KOPT-K1 (cell line): ENCODE results near the gene AMOTL1.

Experiments
- H3K27ac ChIP-seq: fragments of 200-600 bp; sonication (generic); 2 replicates; pipeline ENCODE4 v1.5.1; 2016; ENCODE audit warnings: antibody characterized with exemption, mild to moderate bottlenecking, low read depth, low read length; ENCODE audit not compliant: poor library complexity, severe bottlenecking
- H3K36me3 ChIP-seq: fragments of 200-600 bp; sonication (generic); 2 replicates; pipeline ENCODE4 v1.5.1; 2017; ENCODE audit warnings: antibody characterized with exemption, mild to moderate bottlenecking, low read length, moderate library complexity; ENCODE audit not compliant: insufficient read depth
- H3K9me3 ChIP-seq: fragments of 200-600 bp; sonication (generic); 2 replicates; pipeline ENCODE4 v1.5.1; 2017; ENCODE audit warnings: antibody characterized with exemption, low read length, mild to moderate bottlenecking; ENCODE audit not compliant: insufficient read depth, poor library complexity, severe bottlenecking

Gene AMOTL1

DNA sequence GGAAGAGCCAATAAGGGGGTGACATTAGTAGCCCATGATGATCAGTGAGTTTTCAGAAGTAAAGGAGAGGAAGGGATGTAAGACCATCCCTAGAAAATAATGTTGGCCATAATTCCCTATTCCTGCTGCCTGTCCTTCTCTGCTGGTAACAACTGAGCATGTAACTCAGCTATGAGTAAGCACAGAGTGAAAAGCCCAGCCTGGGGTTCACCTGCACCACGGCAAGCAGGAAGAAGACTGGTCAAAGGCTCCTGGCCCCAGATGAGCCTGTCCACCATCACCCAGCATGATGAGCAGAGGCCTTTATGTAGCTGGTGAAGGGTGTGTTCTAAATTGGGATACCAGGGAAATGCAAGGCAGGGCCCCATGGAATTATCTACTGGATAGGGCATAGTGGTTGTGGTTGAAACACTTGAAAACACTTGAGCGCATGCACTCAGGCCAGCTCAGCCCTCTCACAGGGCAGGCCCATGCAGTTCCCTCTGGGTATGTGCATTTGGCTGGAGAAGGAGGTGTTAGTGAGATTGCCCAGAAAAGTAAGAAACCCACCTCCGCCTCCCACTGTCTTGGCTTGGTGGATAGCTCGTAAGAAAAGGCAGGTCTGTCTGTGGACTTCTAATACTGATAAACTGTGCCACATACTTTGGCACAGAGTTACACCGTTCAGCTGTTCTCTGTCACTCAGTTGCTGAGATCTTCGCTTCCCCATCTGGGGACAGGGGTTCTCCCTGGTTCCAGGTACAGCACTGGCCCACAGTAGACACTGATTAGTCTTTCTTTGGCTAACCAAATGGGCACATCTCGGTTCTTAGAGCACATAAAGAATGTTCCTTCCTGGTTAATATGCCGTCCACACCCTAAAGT, 86.8 kb downstream of the AMOTL1 start:
- Histone ChIP-seq H3K27ac (no peak overlapping the region), H3K36me3 (no peaks in the 10 kb centered on the region)

DNA sequence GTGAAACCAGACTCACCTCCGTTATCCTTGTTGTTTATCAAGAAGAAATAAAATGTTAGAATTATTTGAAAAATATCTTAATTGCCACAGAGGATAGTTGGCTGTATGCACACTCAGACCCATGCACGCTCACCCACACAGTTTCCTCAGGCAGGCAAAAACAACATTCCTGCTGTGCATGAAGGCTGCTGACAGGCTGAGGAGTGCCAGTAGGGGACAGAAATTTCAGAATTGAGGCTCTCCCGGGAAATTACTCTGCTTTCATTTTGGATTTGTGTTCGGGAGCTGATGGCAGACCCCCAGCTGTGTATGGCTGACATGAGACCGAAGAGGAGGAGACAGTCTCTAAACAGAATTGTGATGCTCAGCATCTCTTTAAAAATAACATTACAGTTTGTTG, 87.5 kb downstream of the AMOTL1 start:
- Histone ChIP-seq H3K36me3 (no peaks in the 10 kb centered on the region), H3K9me3 (no peaks in the 10 kb centered on the region), H3K27ac (no peak overlapping the region)

More for the DNA sequence above, 86.8 kb downstream of the AMOTL1 start:
- no peaks in the 10 kb centered on the region for H3K9me3 ChIP-seq

DNA sequence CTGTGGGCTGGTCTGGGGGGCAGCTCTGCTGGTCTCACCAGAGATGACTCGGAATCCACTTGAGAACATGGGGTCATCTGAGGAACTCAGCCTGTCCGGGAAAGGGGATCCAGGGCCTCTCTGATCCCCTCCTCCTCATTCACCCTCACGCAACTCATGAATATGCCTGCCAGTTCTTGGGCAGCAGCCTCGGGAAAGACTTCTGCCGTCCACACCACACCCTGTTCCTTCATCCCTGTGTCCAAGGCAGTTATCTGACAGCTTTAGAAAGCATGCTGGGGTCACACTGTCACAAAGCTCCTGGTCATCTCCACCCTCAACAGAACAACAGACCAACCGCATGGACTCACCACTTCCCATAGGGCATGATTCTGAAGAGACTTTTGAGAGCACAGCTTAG, 88.3 kb downstream of the AMOTL1 start:
- Histone ChIP-seq H3K36me3 (no peaks in the 10 kb centered on the region), H3K9me3 (no peaks in the 10 kb centered on the region), H3K27ac (no peak overlapping the region)

DNA sequence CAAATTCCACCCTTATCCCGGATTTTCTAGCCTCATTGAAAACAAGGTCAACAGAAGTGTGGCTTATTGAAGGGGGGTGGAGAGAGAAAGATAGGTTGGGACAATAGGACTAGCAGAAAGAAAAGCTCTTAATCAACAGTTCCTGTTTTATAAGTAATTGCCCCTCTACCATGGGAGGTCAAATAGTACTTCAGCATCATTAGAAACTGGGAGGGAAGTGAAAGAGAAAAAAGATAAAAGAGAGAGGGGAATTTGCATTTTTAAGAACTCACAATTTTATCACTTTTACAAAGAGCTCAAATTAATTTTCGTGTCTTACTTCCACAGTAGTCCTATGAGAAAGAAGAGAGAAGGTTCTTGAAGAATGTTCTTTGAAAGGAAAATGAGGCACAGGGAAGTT, 89.2 kb downstream of the AMOTL1 start:
- H3K9me3 ChIP-seq, result no peaks in the 10 kb centered on the region
- H3K27ac ChIP-seq, result no peak overlapping the region
- H3K36me3 ChIP-seq, result no peaks in the 10 kb centered on the region

DNA sequence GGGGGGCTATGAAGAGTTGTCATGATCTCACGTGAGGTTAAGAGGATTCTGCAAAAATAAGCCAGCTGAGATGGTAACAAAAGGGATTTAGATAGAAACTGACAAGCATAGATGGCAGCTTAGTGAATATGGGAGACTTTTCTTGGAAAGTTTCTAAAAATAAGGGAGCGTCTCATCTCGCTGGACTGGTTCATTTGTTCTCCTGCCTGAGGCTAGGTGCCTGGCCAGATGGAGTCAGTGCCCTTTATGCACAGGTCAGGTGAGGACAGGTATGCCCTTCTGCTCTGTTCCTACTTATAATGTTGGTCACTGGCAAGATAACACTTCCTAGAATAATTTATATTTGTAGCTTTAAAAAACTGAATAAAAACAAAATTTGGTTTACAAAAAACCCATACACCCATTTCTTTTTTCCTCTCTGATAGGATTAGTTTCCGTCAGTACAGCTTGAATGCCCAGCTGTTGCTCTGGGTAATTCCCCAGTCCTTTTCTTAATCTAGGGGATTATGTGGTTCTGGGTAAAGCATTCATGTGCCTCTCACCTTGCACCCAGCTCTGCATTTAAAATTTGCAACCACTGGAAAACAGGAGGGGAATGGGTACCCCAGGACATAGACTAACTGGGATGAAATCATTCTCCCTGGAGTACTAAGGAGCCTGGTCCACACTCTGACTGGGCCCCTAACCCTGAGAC, 90.0 kb downstream of the AMOTL1 start:
- no peak overlapping the region for H3K27ac ChIP-seq
- no peaks in the 10 kb centered on the region for H3K9me3 ChIP-seq
- H3K36me3 ChIP-seq, result no peaks in the 10 kb centered on the region

DNA sequence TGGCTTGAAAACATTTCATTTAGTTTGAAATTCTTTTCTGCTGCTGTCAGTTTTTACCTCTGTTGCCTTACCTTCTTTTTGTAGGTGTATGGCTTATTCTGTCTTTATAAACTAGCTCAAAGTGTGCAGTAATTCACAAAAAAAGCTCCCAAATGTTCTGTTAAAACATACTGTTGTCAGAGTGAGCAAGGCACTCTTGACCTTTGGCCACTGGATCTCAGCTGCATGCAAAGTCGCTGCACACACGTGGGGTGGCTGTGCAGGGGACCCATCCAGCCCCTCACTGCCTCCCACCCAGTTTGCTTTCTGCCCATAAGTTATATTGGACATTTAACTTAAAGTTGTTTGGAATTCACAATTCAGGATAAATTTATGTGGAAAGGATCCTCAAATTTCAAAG, 92.2 kb downstream of the AMOTL1 start:
- H3K27ac ChIP-seq, result no peak overlapping the region
- no peaks in the 10 kb centered on the region for H3K36me3 ChIP-seq
- no peaks in the 10 kb centered on the region for H3K9me3 ChIP-seq

DNA sequence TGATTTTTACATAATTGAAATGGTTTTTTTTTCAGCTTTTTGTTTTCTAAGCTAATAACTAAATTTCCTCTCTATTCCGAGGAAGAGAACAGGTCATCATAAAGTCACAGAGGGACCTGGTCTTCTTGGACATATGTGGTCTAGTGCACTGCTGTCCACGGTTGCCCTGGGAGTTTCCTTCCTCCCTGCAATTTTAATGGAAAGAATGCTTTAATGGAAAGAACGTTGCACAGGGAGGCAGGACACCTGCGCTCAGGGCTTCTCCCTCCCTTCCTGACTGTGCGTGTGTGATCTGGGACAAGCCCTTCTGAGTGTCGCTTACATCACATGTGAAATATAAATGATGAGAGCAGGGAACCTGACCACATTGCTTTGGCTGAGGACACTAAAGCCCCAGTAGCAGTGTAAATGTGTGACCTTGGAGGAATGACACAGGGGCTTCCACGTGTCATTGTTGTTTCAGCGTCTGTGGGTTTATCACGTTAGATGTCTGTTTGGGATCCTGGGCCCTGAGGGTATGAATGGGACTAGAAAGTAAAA, 93.2 kb downstream of the AMOTL1 start:
- Histone ChIP-seq H3K9me3 (no peaks in the 10 kb centered on the region), H3K36me3 (no peaks in the 10 kb centered on the region), H3K27ac (no peak overlapping the region)

DNA sequence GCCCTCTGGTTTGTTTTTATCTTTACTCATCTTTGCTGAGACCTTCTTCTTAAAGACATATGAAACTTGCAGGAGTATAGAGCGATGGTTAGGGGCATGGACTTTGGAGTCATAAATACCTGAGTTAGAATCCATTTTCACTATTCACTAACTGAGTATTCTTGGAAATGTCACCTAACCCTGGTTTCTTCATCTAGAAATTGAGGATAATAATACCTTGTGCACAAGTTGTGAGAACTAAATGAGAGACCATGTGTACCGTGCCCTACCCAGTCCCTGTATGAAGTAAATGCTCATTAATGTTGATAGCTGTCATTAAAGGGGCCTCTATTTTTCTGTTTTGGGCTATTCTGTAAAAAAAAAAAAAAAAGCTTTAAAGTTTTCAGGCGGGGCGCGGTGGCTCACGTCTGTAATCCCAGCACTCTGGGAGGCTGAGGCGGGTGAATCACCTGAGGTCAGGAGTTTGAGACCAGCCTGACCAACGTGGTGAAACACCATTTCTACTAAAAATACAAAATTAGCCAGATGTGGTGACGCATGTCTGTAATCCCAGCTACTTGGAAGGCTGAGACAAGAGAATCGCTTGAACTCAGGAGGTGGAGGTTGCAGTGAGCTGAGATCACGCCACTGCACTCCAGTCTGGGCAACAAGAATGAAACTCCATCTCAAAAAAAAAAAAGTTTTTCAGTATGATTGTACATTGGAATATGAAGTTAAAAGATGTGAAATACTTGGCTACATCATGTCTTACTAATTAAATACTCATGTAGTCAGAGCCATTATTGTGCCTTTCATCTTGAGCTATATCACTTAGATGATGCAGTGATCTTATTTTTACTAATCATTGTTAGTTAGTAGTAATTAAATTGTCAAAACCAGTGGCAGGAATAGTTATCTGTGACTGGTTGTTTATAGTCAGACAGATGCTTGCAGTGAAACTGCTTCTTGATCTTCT, 95.0 kb downstream of the AMOTL1 start:
- Histone ChIP-seq H3K9me3 (no peaks in the 10 kb centered on the region), H3K27ac (no peak overlapping the region), H3K36me3 (no peaks in the 10 kb centered on the region)

DNA sequence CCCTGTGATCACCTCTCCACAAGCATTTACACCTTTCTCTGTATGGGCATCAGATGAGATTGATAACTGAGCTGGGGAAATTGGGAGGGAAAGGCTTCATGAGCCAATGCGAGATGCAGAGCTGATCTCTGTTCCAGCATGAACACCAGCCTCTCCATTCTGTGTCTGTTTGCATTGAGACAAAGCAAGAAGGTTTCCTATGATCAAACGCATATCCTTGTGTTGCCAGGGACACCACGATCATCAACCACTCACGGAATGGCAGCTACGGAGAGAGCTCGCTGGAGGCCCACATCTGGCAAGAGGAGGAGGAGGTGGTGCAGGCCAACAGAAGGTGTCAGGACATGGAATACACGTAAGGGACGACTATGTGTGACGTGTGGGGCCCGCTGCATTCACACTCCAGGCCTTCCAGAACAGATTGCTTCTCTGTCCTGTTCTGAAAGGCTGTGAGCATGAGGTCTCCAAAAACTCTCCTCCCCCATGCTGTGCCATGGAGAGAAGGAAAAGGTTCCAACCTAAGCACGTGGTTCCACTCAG, 96.4 kb downstream of the AMOTL1 start:
- H3K36me3 ChIP-seq, result no peaks in the 10 kb centered on the region
- no peak overlapping the region for H3K27ac ChIP-seq
- H3K9me3 ChIP-seq, result no peaks in the 10 kb centered on the region

DNA sequence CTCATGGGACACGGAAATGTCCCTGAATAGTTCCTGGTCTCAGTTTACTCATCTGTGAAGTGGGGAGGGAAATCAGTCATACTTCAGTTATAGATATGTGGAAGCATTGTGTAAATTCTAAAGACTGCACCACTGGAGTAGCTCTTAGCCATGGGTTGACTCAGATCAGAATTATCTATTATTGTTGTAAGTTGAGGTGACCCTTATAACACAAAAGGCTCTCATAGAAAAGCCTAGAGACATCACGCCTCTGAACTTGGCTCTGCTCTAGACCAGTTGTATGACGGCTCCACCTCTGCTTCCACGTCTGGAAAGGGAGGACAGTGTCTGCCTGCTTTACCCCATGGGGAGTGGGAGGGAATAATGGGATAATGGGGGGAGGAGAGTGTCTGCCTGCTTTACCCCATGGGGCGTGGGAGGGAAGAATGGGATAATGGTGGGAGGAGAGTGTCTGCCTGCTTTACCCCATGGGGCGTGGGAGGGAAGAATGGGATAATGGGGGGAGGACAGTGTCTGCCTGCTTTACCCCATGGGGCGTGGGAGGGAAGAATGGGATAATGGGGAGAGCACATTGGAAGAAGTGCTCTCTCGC, 98.2 kb downstream of the AMOTL1 start:
- Histone ChIP-seq H3K27ac (no peak overlapping the region), H3K9me3 (no peaks in the 10 kb centered on the region), H3K36me3 (no peaks in the 10 kb centered on the region)

DNA sequence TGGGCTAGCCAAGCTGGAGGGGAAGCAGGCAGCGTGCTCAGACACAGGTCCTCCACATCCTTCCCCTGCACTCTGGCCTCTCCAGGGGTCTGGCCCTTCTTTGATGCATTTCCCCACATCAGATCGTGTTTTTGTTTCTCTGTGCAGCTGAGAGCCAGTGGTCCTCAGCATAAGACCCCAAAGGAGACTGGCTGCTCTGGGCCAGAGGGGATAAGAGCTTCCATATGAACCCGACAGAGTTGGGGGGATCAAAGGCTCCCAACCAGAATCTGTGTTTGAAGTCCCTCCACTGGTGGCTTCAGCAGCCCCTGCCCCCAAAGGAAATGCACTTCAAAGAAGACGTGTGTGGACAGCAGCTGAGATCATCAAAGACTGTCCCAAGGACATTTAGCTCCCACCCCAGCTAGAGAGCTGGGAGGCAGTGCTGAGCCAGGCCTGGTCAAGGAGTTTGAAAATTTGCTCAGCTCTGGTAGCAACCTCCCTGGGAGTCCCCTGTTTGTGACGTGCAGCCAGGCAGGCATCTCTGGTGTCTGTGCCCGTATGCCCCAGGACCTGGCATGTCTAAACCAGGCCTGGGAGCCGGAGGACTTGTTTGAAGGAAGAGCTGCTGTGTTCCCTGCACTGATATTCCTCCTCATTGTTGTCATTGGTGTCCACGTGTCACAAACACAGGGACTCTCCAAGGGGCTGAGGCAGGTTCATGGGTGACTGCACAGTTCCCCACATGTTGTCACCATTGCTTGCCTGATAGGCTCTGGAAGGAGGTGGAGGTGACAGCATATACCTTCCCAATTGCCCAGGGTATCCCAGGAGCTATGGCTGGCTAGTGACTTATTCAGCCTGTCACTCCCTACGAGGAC, 99.0 kb downstream of the AMOTL1 start:
- no peaks in the 10 kb centered on the region for H3K36me3 ChIP-seq
- no peaks in the 10 kb centered on the region for H3K9me3 ChIP-seq
- no peak overlapping the region for H3K27ac ChIP-seq

DNA sequence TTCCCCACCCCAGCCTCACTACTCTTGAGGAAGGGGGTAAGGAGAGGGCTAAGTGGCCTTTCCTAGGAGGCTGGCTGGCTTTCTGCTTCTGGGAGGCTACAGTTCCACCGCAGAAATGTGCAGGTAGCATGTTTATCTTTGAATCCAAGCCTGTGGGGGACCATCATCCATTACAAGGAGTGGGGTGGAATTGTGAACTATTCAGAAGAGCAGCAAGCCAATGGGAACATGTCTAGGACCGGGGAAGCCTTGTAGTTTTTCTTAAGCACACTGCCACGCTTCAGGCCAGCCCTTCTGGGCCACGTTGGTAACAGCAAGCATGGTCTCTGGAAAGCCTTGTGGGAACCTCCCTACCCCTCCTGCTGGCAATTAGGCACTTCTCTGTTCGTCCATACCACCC, 100.3 kb downstream of the AMOTL1 start:
- Histone ChIP-seq H3K27ac (no peak overlapping the region), H3K36me3 (no peaks in the 10 kb centered on the region), H3K9me3 (no peaks in the 10 kb centered on the region)

DNA sequence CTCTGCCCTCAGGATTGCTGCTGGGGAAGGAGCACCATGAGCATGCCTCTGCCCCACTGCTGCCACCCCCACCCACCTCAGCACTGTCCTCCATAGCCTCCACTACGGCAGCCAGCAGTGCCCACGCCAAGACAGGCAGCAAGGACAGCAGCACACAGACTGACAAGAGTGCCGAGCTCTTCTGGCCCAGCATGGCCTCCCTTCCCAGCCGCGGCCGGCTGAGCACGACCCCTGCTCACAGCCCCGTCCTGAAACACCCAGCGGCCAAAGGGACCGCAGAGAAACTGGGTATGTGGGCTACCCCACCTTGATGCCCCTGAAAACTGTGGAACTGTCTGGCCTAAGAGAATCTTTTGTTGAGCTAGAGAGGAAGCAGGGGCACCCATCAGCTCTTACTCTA, 101.0 kb downstream of the AMOTL1 start:
- Histone ChIP-seq H3K27ac (no peak overlapping the region), H3K9me3 (no peaks in the 10 kb centered on the region), H3K36me3 (no peaks in the 10 kb centered on the region)
